NOMO-1 treated with dmso at 0.1 percent for 144 hours (cell line): Measurements from ENCODE around the gene GSK3A.

ENCODE experiments used
- DNase-seq: peaks from one replicate; lab custom pipeline; 2025; ENCODE audit not compliant: unreplicated experiment; lab: John Stamatoyannopoulos, UW

Gene GSK3A

DNA sequence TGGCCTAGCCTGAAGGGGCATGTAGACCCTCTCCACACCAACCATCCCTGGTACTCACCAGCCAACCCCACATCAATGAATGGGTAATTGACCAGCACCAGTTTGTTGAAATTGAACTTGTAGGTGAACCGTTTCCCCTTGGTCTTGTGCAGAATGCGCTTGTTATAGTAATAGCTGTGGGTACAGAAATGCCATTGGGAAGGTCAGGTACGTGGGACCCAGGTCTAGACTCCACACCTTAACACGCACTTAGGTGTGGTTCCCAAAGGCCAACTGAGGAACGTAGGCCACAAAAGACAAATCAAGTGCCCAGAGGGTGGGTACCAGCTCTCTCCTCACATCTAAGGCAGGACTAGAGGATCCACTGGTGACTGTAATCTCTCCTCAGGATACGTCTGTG lies 7.4 kb upstream of the GSK3A start:
- DNase-seq, result no peak

DNA sequence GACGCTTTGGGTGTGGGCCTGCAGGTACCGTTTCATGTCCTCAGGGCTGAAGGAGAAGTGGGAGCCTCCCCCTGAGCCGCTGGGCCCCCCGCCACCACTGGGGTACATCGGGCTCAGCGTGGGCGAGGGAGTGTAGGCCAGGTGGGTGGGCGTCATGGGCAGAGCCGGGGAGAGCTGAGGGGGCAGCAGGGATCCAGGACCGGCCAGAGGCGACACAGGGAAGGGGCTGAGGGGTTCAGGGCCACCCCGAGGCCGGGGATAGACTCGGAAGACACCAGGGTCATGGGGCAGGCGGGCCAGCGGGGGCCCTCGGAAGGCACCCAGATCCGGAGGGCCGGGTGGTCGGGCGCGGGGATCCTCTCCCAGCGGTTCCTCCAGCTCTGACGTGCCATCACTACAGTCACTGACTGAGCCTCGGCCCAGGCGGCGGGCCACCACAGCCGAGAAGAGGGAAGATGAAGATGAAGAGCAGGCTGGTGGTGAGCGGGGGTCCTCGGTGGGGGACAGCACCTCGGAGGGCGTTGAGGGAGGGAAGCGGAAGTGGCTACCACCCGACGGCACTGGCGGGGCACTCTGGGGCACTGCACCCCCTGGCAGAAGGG lies 6.8 kb upstream of the GSK3A start:
- no peak for DNase-seq

DNA sequence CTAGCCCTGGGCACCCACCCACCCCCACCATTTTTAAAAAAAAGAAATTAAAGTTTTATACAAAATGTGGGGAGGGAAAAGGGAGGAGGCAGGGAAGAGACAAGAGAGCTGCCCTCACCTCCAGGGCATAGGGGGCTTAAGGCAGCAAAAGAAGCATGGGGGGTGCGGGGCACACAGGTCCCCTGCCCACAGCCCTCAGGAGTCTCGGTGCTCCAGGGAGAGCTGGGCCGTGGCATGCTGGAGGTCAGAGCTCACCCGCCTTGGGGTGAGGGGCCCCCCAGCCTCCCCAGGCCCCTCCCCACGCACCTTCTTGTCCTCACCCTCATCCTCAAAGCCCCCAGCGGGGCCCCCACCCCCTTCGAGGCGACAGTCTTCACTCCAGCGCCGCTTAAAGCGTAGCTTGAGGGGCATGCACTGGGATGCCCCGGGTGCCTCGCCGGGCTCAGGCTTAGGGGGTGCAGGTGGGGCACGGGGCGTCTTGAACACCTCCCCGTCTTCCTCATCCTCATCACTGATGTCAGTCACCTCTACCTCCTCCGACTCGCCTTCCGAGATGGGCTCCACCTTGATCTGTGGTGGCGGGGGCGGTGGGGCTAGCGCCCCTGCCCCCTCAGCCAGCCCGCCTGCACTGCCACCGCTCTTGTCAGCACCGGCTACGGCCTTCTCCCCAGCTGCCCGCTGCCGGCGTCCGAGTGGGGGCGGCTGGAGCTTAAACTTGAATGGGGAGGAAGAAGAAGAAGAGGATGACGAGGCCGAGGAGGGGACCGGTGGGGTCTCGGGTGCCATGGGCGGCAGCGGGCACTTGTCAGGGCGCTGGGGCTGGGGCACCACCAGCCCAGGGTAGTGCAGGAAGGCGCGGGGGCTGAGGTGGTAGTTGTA lies 6.1 kb upstream of the GSK3A start:
- no peak for DNase-seq

DNA sequence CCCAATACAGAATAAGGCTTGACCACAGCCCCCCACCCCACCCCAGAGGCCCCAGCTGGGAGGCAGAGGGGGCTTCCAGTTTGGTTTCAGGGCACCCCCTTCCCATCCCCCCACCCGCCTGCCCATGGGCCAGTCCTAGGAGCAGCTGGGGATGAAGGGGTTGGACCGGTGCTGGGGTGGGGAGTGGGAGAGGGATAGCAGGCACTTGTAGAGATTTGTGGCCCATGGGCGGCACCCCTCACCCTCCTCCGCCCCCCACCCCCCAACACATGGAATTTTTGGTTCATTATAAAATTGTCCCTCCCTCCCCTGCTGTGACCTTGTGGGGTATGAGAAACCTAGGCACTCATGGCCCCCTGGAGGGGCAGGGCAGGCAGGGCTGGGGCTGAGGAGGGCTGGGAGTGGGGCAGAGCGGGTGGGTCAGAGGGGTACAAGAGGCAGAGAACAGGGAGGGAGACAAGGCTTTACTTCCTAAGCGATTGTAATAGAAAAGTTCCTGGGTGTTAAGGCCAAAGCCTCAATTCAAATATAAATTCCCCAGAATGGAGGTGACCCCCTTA lies 5.3 kb upstream of the GSK3A start:
- no peak for DNase-seq

DNA sequence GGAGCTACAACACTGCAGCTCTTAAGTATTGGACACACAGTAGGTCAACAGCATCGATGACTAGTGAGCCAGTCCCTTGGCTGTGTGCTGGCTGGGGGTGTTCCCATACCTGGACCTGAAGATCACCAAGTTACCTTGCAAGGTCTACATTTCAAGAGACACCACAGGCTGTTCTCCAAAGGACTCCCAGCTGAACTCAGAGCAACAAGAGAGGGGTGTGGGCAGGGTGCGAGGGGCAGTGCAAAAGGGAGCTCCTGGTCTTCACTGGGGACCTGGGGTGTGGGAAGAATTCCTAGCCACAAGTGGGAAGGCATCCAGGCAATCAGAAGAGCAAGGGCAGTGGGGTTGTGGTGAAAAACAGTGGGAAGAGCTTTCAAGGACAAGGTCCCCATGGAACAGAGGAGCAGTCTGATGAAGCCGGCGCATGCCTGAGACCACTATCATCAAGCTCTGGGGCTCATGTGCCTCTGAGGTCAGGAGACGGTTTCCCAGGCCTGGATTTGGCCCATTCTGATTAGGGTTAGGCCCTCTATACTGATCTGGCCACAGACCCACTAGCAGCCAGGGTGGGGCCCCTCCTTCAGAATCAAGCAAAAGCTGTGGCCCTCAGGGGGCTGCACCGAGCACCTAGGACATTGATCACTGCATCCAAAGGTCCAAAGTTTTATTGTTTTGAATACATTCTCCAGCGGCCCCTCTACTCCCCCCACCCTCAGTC lies 4.7 kb upstream of the GSK3A start:
- no peak for DNase-seq

DNA sequence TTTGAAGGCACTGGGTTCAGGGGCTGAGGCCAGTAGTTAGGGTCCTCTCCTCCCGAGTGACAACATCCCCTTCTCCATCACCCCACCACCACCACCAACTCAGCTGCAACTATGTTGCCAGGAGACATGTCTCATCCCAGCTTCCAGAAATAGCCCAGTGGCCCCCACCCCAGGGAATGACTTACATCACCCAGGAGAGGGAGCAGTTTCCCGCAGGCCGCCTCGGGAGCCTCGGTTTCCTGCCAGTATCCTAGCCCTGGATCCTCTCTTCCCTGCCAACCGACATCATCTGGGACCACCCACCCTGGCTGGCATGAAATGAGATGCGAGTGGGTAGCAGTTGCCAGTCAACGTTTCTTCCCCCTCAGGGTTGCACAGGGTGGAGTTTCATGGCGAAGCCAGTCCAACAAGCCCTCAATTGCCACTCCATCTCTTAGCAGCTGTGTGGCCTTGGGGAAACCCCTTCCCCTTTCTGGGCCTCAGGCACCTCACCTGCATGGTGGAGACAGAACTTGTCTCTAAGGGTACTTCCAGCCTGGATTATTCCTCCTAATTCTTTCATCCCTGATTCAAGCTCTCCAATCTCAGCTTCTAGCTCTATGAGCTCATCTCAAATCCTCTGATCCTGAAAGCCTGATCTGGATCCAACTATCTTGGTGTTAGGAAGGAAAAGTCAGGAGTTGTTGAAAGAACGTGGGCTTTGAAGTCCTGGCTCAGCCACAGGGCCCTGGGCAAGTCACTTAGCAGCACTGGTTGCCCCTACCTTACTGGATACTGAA lies 3.9 kb upstream of the GSK3A start:
- DNase-seq, result no peak

DNA sequence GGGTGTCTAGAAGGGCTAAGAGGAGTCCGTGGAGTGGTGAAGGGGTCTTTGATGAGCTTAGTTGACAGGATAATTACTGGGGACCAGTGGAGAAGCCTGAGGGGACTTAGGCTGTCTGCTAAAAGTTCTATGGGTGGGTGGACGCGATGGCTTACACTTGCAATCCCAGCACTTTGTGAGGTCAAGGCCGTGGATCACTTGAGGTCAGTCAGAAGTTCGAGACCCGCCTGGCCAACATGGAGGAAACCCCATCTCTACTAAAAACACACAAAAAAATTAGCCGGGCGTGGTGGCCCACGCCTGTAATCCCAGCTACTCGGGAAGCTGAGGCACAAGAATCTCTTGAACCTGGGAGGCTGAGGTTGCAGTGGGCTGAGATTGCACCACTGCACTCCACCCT lies 2.8 kb upstream of the GSK3A start:
- no peak for DNase-seq

DNA sequence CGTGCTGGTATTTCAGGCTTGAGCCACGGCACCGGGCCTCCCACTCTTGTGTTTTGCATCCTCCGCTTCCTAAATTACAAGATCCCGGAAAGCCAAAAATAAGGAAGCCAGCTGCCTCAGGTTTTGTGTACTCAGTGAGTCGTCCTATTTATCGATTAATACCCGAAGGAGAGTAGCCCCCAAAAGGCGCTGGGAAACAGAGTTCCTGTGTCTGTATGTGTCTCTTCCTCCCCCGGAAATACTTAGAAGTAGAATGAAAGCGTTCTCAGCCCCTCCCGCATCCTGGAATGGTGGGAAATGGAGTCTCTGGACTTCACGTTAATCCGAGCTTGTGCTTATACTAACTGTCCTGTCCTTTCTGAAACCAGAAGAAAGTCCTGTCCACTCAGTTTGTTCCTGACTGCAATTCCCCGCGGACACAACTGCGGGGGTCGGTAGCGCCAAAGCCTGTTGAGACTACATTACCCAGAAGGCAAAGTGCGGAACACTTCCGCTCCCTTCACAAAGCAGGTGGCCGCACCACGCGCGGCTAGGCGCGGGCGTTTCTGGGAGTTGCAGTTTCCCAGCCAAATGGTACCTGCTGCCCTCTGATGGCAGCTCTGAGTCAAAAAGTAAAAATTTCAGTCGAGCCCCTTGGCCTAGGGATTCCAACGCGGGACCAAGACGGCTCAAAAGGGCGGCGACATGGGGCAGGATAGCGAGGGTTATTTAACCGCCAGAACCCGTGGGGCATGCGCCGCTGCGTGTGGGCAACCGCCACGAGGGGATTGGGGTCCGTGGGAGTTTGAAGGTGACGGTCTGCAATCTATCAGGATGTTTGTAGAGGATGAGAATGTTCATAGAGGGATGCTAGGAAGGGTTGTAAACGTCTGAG lies 2.2 kb upstream of the GSK3A start:
- DNase-seq, result peak; percentile 94

DNA sequence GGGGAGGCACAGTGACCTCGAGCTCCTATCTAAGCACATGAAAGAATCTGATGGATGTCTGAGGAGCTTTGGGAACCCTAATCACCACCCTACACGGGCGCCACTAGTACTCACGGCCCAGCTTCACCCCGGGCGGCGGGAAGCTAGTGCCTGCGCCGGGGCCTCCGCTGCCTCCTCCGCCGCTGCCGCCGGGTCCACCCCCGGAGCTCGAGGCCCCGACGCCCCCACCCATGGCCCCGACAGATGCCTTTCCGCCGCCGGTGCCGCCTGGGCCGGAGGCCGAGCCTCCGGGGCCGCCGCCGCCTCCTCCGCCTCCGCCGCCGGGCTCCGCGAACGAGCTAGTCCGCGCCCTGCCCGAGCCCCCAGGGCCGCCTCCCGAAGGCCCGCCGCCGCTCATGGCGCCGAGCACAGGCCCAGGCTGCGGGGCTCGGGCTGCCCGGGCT lies 312 bp downstream of the GSK3A start:
- no peak for DNase-seq

DNA sequence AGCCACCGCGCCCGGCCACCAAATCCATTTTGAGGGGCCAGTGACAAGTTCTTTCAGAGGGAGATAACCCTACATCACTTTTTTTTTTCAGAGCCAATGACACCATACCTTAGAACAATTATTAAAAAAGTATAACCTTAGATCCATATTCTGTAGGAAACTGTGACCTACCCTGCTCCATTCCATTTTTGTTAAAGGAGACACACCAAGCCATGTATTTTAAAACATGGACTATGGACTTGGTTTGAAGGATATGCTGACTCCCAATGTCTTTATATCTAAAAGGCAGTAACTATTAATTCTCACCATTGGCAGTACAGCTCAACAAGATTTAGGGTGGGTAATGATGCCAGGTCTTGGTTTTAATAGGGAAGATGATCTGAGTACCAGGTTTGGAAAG lies 1.1 kb downstream of the GSK3A start:
- no peak for DNase-seq

DNA sequence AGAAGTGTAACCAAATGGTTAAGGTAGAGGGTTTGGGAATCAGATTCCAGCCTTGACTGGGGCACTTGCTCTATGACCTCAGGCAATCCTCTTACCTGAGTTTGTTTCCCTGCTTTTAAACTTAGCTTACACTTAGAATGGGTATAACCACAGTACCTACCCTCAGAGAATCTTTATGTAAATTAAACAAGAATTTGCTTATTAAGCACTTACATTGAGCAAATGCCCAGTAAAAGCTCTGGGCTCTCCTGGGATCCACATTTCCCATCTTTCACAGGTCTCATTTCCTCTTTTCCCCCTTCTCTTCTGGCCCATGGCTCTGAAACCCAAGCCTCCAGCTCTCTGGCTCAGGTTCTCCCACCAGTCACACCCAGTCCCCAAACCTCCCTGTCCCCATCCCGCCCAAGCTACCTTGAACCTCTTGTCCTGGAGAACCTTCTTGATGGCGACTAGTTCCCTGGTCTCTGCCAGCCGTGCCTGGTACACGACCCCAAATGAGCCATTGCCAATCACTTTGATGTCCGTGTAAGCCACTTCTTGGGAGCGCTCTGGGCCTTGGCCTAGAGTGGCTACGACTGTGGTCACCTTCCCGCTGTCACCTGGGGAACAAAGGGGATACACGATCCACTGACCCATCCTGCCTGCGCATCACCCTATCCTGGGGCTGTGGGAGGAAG lies 2.7 kb downstream of the GSK3A start:
- no peak for DNase-seq

DNA sequence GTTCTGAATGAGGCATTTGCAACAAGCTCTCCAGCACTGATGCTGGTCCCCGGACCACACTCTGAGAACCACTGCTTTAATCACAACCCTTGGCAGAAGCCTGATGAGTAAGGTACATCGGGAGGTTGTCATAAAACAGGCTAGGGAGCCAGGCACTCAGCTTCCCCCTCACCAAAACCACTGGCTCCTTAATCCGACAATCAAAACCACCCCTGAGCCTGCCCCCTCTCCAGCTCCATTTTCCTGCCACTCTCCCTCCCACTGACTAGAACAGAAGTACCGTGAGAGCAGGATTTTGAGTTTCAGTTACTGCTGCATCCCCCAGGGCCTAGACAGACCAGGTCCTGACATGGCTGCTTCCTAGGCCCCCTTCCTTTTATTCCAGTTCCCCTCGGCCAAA lies 7.2 kb downstream of the GSK3A start:
- DNase-seq, result no peak

DNA sequence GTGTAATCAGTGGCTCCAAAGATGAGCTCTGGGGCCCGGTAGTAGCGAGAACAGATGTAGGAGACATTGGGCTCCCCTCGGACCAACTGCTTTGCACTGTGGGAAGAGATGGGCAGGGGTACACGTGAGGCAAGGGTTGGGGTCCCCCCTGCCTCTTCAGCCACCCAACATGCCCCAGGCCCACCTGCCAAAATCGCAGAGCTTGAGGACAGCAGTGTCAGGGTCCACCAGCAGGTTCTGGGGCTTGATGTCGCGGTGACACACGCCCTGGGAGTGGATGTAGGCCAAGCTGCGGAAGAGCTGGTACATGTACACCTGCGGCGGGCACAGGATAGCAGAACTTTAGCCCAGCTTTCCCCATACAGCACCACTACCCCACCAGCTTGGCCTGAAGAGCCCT lies 8.0 kb downstream of the GSK3A start:
- DNase-seq, result no peak

DNA sequence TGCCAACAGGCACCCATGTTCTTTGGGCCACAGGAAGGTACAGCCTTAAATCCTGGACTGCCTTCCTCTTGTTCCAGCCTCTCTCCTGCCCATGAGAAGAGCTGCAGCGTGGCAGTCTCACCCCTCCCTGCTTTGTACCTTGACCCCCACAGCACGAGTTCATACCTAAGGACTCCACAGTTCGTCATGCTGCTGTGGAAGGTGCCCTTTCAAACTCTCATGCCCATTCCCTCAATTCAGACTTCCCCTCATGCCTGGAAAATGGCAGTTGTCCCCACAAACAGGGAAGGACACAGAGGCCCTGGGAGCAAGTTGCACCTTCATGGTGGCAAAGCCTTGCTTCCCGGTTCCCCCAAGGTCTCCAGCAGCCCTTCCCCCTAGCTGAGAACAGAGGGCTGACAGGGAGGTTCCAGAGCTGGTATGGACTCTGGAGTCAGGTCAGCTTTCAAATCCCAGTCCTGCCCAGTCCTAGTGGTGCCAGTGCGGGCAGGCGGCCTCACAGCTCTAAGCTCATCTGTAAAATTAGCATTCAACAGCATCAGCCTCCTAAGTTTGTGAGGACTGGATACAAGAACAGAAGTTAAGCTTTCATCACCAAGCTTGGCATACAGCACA lies 8.6 kb downstream of the GSK3A start:
- no peak for DNase-seq

DNA sequence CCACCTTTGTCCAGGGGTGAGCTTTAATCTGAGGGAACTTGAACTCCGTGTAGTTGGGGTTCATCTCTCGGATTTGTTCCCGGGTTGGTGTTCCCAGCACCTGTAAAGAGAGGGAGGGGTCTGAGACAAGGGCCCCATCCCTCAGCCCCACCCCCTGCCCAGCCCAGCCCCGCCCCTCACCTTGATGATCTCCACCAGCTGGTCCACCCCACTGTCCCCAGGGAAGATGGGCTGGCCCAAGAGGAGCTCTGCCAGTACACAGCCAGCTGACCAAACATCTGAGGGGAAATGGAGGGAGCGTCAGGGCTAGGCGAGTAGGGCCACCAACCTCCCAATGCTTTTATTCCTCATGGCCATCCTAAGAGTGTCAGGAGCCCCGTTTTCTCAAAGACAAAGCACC lies 9.3 kb downstream of the GSK3A start:
- no peak for DNase-seq

DNA sequence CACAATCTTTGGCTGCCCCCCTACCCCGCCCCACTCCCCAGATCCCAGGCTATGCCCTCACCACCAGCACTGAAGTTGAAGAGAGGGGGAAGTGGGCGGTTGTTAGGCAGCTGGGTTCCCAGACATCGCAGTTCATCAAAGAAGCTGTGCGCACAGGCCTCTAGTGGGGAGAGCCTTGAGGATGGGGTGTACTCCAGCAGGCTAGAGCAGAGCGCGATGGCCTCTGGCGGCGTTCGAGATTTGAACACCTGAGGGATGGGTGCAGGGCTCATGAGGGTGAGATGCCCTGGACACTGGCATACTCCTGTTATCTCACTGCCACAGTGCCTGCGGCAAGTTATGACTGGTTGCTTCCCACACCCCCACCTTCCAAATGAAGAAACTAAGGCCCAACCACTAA lies 10.0 kb downstream of the GSK3A start:
- no peak for DNase-seq

DNA sequence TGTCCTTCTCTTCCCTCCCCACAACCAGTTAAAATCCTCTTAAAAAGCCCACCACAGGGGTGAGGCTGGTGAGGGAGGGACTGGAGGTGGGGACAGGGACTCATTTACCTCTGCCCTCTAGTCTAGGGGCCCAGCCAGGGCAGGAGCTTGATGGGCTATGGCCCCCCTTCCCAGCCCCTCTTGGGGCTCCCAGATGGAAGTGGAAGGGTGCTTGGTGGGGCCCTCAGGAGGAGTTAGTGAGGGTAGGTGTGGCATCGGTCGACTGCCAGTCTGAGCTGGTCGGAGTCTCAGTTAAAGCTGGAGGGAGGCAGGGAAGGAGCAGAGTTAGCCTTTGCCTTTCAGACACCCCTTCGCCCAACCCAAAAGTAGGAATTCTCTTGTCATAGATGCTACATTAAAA lies 11.8 kb downstream of the GSK3A start:
- no peak for DNase-seq

DNA sequence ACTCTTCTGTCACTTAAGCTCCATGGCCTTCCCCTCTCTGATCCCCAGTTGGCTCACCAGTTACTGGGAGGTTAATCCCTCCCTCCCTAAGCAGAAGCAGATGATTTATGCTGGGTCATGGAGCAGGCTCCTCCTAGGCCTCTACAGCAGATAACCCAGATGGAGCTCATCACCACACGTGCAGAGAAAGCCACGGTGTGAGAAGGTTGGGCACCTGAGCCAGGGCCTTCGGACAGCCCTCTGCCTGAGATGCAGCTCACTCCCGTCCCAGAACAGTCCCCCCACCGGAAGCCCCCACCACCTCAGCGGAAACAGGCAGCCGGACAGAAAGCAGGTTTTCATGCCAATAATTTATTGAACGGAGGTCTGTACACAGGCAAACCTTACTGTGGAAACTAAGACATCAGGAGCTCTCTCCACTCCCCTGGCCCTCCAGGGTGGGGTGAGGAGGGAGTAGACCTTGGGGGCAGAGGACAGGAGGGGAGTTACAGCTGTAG lies 12.5 kb downstream of the GSK3A start:
- DNase-seq, result no peak

DNA sequence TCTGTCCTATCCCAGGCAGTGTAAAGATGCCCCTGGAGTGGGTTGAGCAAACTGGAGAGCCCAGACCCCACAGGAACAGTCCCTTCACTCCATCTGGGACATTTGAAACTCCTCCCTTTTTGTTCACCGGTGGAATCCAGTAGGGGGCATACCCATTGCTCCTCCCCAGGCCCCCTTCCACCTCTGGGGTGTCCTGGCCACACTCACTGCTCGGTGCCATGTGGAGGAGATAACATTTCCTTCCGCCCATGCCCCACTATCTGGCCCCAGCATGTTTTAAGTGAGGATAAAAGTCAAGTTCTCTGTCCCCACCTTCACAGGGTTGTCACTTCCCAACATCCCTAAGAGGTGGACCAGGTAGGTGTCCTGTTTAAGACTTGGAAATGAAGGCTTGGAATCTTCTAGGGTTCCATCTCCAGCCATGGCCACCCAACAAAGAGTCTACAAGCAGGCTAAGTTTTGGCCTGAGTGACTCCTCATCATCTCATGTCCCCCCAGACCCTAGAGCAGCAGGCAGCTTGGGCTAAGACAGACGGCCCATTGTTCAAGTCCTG lies 13.0 kb downstream of the GSK3A start:
- no peak for DNase-seq
